ENCODE data around the gene GAS1.

GAS1 gene

GRCh38 chr9:86968258-86968920, 21.1 kb upstream of the GAS1 start:
- DNase-seq, result no peak
- in situ Hi-C loops (cut with MboI; ENCODE audit: low pct_unique_long_range_greater_than_20kb, low sequenced_read_pairs), result no loop called here

- in situ Hi-C loops (cut with MboI; ENCODE audit: low pct_unique_long_range_greater_than_20kb, low sequenced_read_pairs), result no loop called here
- DNase-seq, result no peak
Measured at GRCh38 chr9:86966852-86967511, 19.7 kb upstream of the GAS1 start.

- in situ Hi-C loops (cut with MboI; ENCODE audit: low pct_unique_long_range_greater_than_20kb, low sequenced_read_pairs), result no loop called here
- no peak for DNase-seq
Measured at GRCh38 chr9:86965636-86966395, 18.5 kb upstream of the GAS1 start.

- no peak for DNase-seq
Measured at GRCh38 chr9:86962692-86963091, 15.4 kb upstream of the GAS1 start.

GRCh38 chr9:86960938-86961337, 13.6 kb upstream of the GAS1 start:
- DNase-seq, result no peak
- in situ Hi-C loops (cut with MboI; ENCODE audit: low pct_unique_long_range_greater_than_20kb, low sequenced_read_pairs), result no loop called here

More at GRCh38 chr9:86962692-86963091, 15.4 kb upstream of the GAS1 start:
- in situ Hi-C loops (cut with MboI; ENCODE audit: low pct_unique_long_range_greater_than_20kb, low sequenced_read_pairs), result no loop called here

- in situ Hi-C loops (cut with MboI; ENCODE audit: low pct_unique_long_range_greater_than_20kb, low sequenced_read_pairs), result no loop called here
- no peak for DNase-seq
Measured at GRCh38 chr9:86958203-86958602, 10.9 kb upstream of the GAS1 start.

GRCh38 chr9:86955561-86955960, 8.3 kb upstream of the GAS1 start:
- in situ Hi-C loops (cut with MboI; ENCODE audit: low pct_unique_long_range_greater_than_20kb, low sequenced_read_pairs), result no loop called here
- no peak for DNase-seq

GRCh38 chr9:86955042-86955441, 7.7 kb upstream of the GAS1 start:
- in situ Hi-C loops (cut with MboI; ENCODE audit: low pct_unique_long_range_greater_than_20kb, low sequenced_read_pairs), result no loop called here
- no peak for DNase-seq

- no peak for DNase-seq
- in situ Hi-C loops (cut with MboI; ENCODE audit: low pct_unique_long_range_greater_than_20kb, low sequenced_read_pairs), result no loop called here
Measured at GRCh38 chr9:86953181-86953580, 5.9 kb upstream of the GAS1 start.

GRCh38 chr9:86948074-86948929, 996 bp upstream of the GAS1 start:
- DNase-seq, result peak; percentile 88
- in situ Hi-C loops (cut with MboI; ENCODE audit: low pct_unique_long_range_greater_than_20kb, low sequenced_read_pairs), result no loop called here

- in situ Hi-C loops (cut with MboI; ENCODE audit: low pct_unique_long_range_greater_than_20kb, low sequenced_read_pairs), result no loop called here
- peak; percentile 61 for DNase-seq
Measured at GRCh38 chr9:86946201-86947145, 833 bp downstream of the GAS1 start.

GRCh38 chr9:86945728-86946200, 1.5 kb downstream of the GAS1 start:
- in situ Hi-C loops (cut with MboI; ENCODE audit: low pct_unique_long_range_greater_than_20kb, low sequenced_read_pairs), result no loop called here
- no peak for DNase-seq

- DNase-seq, result no peak
- in situ Hi-C loops (cut with MboI; ENCODE audit: low pct_unique_long_range_greater_than_20kb, low sequenced_read_pairs), result no loop called here
Measured at GRCh38 chr9:86944796-86945727, 2.2 kb downstream of the GAS1 start.

GRCh38 chr9:86943201-86944113, 3.8 kb downstream of the GAS1 start:
- DNase-seq, result peak; percentile 14

GRCh38 chr9:86942281-86943200, 4.8 kb downstream of the GAS1 start:
- in situ Hi-C loops (cut with MboI; ENCODE audit: low pct_unique_long_range_greater_than_20kb, low sequenced_read_pairs), result no loop called here
- no peak for DNase-seq

More at GRCh38 chr9:86943201-86944113, 3.8 kb downstream of the GAS1 start:
- in situ Hi-C loops (cut with MboI; ENCODE audit: low pct_unique_long_range_greater_than_20kb, low sequenced_read_pairs), result no loop called here

All from KBM-7 (cell line).